ENCODE results near the gene PDE1A.

- TF ChIP-seq POLR2AphosphoS5 (IDR thresholded peaks at IDR 0.05), result no peak
- no peak for TF ChIP-seq CTCF (IDR thresholded peaks at IDR 0.05)
These were observed 105.7 kb downstream of the PDE1A start for GRCh38 chr2:182321096-182321495.

Measured in breast epithelium (tissue), 3 donors.